ENCODE data around the gene KLHL2. TPM values are rescaled to one million over a fixed set of nuclear protein-coding genes. Genes with fewer than 3 reads are reported as not detected.
"Not testable (repeated sequence)": the region's sequence is repeated elsewhere in the genome, so short reads cannot be mapped to it uniquely, and the experiment has no call there.

KLHL2 gene
- total RNA-seq, 1 donor from 2014 or later: 40.3 TPM

DNA sequence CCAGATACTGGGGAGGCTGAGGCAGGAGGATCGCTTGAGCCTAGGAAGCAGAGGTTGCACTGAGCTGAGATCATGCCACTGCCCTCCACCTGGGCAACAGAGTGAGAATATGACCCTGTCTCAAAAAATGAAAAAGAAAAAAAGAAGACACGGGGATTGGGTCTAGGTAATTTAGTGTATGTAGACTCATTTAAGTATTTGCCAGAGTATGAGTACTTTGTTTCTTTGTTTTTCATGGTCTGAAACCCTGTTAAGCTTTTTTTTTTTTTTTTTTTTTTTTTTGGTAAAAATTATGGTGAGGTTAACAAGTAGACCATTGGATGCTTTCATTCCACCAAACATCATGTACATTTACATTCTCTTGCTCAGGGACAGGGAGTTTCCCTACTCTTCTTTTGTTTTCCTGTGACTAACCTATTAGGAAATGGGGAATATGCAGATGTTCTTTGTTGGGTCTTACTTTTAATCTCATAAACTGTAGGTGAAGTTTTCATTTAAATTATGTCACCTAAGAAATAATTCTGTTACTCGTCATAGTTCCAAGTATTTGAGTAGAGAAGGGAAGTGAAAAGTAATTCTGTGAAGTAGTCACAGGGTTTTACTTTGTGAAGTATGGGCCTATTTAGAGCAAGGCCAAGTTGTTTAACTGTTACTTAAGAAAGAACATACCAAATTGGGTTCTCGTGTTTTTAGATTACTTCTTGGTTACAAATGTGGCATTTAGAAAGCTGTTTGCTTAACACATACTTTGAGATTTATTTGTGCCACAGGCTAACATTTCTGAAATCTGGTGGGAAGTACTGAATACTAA, 25.5 kb downstream of the KLHL2 start:
- intact Hi-C loops (cut with micrococcal nuclease): not testable (repeated sequence)

GRCh38 chr4:165234766-165235165, 27.4 kb downstream of the KLHL2 start:
- intact Hi-C loops (cut with micrococcal nuclease): no loop called here

DNA sequence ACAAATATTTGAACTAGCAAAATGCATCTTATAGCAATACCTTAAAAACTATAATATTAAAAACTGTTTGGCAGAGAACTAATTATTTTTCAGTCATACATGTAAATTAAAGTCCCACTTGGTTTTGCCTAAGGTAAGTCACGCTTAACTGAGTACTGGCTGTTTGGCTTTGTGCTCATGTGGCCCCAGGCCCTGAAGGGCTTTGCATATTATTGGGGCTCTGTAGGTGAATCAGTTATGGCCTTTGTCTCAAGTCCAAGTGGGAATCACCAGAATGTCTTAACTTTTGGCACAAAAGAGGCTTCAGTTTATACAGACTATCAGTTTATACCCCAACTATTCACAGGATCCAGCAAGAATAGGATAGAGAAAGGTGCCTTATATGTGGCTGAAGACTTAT, 29.5 kb downstream of the KLHL2 start:
- intact Hi-C loops (cut with micrococcal nuclease): not testable (repeated sequence)

GRCh38 chr4:165238041-165238640, 30.8 kb downstream of the KLHL2 start:
- intact Hi-C loops (cut with micrococcal nuclease): not testable (repeated sequence)

GRCh38 chr4:165240761-165241160, 33.4 kb downstream of the KLHL2 start:
- intact Hi-C loops (cut with micrococcal nuclease): not testable (repeated sequence)

DNA sequence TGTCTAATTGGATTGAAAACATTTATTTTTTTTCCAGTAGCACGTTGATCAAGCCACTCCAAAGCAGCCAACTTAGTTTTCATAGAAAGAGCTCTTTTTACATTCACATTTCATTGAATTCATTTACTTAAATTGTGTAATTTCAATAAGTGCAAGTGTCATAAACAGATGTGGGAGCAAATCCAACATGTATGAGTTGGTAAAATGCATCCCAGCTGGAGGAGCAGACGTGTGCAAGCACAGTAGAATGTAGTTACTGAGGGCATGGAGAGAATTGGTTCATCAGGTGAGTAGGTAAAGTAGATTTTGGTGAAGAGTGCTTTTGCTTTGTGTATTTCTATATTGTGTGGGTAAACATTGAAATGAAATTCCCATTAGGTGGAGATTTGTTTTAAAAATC, 36.8 kb downstream of the KLHL2 start:
- intact Hi-C loops (cut with micrococcal nuclease): not testable (repeated sequence)

- intact Hi-C loops (cut with micrococcal nuclease): not testable (repeated sequence)
Observed at GRCh38 chr4:165244587-165245186, 37.3 kb downstream of the KLHL2 start.

GRCh38 chr4:165248102-165248501, 40.7 kb downstream of the KLHL2 start:
- intact Hi-C loops (cut with micrococcal nuclease): loop anchor here (2.0 kb wide), 2 partner anchors 31 to 41 kb away; partner anchors contain the start of gene KLHL2

GRCh38 chr4:165248904-165249303, 41.5 kb downstream of the KLHL2 start:
- intact Hi-C loops (cut with micrococcal nuclease): loop anchor here (2.0 kb wide), 2 partner anchors 32 to 42 kb away; partner anchors contain the start of gene KLHL2

DNA sequence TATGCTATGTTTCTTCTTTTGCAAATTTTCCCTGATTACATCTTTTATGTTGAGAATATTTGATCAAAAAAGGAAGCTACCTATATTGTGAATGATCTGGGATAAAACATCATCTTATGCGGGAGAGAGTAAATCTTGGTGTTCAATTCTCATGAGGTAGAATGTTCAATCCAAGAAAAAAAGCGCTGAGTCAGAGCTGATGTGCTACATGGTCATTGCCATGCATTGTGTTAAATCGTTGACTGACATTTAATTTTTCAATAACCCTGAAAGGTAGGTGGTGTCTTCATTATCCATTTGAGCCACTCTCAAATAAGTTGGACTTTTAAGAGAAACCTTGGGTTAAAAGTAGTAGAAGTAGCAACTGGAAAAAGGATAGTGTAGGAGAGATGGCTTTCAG, 47.4 kb downstream of the KLHL2 start:
- intact Hi-C loops (cut with micrococcal nuclease): loop anchor here (5.0 kb wide), 2 partner anchors 48 to 142 kb away; partner anchors contain the start of gene TMEM192

DNA sequence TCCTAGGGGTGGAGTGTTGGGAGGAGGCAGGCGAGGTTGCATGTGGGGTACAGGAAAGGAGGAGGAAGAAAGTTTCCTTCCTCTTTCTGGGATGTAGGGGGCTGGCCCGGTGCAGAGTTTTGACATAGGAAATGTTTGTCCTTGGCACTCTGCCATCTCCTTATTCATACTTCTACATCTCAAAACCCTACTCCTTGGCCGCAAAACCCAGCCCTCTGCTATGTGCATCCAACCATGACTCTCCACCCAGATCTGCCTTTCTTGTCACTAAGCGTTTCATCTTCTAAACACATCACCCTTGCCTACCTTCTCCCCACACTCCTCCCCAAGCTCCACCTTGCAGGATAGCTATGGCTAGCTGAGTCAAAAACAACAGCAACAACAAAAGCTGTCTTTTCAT, 48.1 kb downstream of the KLHL2 start:
- intact Hi-C loops (cut with micrococcal nuclease): loop anchor here (5.0 kb wide), 2 partner anchors 47 to 143 kb away; partner anchors contain the start of gene TMEM192

- intact Hi-C loops (cut with micrococcal nuclease): loop anchor here (1.0 to 5.0 kb wide), 4 partner anchors 46 to 144 kb away; partner anchors contain the start of genes MSMO1 and TMEM192
Observed at GRCh38 chr4:165256074-165256659, 48.8 kb downstream of the KLHL2 start.

GRCh38 chr4:165259776-165260175, 52.4 kb downstream of the KLHL2 start:
- intact Hi-C loops (cut with micrococcal nuclease): loop anchor here (5.0 kb wide), 2 partner anchors 43 to 147 kb away; partner anchors contain the start of gene TMEM192

DNA sequence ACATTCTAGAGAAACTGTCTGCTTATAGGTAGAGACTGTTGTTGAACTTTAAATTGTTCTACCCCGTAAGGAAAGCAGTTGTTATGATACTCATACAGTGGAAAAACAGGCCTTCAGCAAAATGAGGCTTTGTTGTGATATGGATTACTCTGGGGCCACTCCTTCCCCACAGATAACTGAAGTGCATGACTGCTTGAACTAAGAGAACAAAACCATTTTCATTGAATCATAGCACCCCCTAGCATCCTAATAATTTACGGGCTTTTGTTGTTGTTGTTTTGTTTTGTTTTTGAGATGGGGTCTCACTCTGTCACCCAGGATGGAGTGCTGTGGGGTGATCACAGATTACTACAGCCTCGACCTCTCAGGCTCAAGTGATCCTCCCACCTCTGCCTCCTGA, 54.9 kb downstream of the KLHL2 start:
- intact Hi-C loops (cut with micrococcal nuclease): loop anchor here (1.0 kb wide), 1 partner anchor 131 kb away; no protein-coding TSS in a partner anchor

- intact Hi-C loops (cut with micrococcal nuclease): not testable (repeated sequence)
Observed at GRCh38 chr4:165263466-165263865, 56.1 kb downstream of the KLHL2 start.

DNA sequence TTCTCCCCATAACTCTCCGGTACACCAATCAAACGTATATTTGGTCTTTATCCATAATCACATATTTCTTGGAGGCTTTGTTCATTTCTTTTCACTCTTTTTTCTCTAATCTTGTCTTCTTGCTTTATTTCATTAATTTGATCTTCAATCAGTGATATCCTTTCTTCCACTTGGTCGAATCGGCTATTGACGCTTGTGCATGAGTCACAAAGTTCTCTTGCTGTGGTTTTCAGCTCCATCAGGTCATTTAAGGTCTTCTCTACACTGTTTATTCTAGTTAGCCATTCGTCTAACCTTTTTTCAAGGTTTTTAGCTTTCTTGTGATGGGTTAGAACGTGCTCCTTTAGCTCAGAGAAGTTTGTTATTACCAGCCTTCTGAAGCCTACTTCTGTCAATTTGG, 62.6 kb downstream of the KLHL2 start:
- intact Hi-C loops (cut with micrococcal nuclease): not testable (repeated sequence)

GRCh38 chr4:165273443-165273842, 66.1 kb downstream of the KLHL2 start:
- intact Hi-C loops (cut with micrococcal nuclease): not testable (repeated sequence)

GRCh38 chr4:165275357-165275756, 68.0 kb downstream of the KLHL2 start:
- intact Hi-C loops (cut with micrococcal nuclease): not testable (repeated sequence)

DNA sequence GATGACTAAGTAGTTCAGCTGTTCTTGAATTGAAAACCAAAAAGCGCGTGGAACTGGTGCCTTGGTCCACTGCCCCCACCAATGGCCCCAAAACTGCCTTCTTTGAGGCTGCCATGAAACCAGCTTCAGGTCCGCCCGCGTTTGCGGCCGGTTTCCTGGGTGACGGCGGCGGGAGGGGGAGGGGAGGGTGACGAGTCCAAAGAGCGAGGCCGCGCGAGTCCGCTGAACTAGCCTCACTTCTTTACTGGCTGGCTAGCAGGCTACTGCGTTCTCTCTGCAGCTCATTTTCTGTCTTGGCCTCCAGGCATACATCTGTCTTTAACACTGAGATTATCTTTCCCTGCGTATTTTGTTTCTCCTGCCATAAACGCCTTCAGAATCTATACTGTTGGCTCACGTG, 72.2 kb downstream of the KLHL2 start:
- intact Hi-C loops (cut with micrococcal nuclease): not testable (repeated sequence)

GRCh38 chr4:165284697-165285096, 77.3 kb downstream of the KLHL2 start:
- intact Hi-C loops (cut with micrococcal nuclease): loop anchor here (10.0 kb wide), 1 partner anchor 180 kb away; no protein-coding TSS in a partner anchor

Data from T-helper 1 cell treated with Interleukin-12 subunit alpha and Interleukin-12 subunit beta and Interleukin-4 antibody, amounts not matched to agents 30 ng/mL and 1 ng/mL, for 36 hours (primary cell).